Right lobe of liver (tissue), 6 donors: Measurements from ENCODE around the gene CEP85. TPM values are rescaled to one million over a fixed set of nuclear protein-coding genes. Genes with fewer than 3 reads are reported as not detected.

ENCODE experiments used
- ATAC-seq, 4 donors: fragments of 200-7000 bp; cut with Tn5 transposase; one replicate each; pipeline ENCODE4 v1.9.1; 2020; ENCODE audit warnings: mild to moderate bottlenecking in 4 of 4, moderate library complexity in 4 of 4
- DNase-seq, 3 donors: peaks; one replicate each; pipeline ENCODE4 v3.0.0-alpha.2; 2020
- H3K27ac ChIP-seq, 3 donors: fragments of 200-600 bp; one replicate each; pipeline ENCODE4 v1.8.0; 2022
- H3K27me3 ChIP-seq, 2 donors: fragments of 200-600 bp; one replicate each; pipeline ENCODE4 v1.8.0; 2022
- H3K36me3 ChIP-seq, 4 donors: fragments of 200-600 bp; sonication (generic) in 1 of 4; one replicate each; pipeline versions ENCODE4 v1.5.1 to v1.8.0; 2017 to 2022; ENCODE audit warnings: control low read depth in 1 of 4
- H3K4me1 ChIP-seq, 4 donors: fragments of 200-600 bp; sonication (generic) in 1 of 4; one replicate each; pipeline versions ENCODE4 v1.5.1 to v1.8.0; 2017 to 2022; ENCODE audit warnings: control low read depth in 1 of 4
- H3K4me3 ChIP-seq, 3 donors: fragments of 200-600 bp; one replicate each; pipeline ENCODE4 v1.8.0; 2022
- H3K9me3 ChIP-seq, 4 donors: fragments of 200-600 bp; sonication (generic) in 1 of 4; one replicate each; pipeline versions ENCODE4 v1.5.1 to v1.8.0; 2017 to 2022; ENCODE audit warnings: control low read depth in 1 of 4
- POLR2A ChIP-seq: fragments of 450-650 bp; IDR thresholded peaks from one replicate; pipeline ENCODE4 v1.6.1; 2017; ENCODE audit warnings: antibody characterized with exemption, mild to moderate bottlenecking
- WGBS: methylation state at CpG from one replicate; pipeline ENCODE4 v1.1.6; 2018; ENCODE audit warnings: low coverage, low lambda C conversion rate; ENCODE audit not compliant: insufficient coverage; ENCODE audit errors: missing lambda C conversion rate; 5-methylcytosine and 5-hydroxymethylcytosine counted together
- intact Hi-C, 2 donors: fragments of 100-400 bp; cut with DNase I; formaldehyde crosslinking; loops; one replicate each; pipeline versions ENCODE4 v1.11.2 to v1.14.1; 2022
- total RNA-seq, 6 experiments: library from RNA; depleted of rRNA in 2 of 6; stranded (reverse); fragments of >200 nt in 2 of 6; fragmentation: NEBNext Ultra II Directional in 3 of 6; extraction: Animal tissue kit (Norgen Biotek cat#: 25700) in 3 of 6; gene quantifications; one replicate each; pipeline versions ENCODE4 v1.1.0 to v1.2.4, GENCODE V29; 2016 to 2023
- TF ChIP-seq, protein P1 (sequence below), 4 donors: fragments of 200-600 bp in 3 of 4; fragments of 450-650 bp in 1 of 4; IDR thresholded peaks; one replicate each; pipeline versions ENCODE4 v1.5.1 to v1.8.0; 2016 to 2022; ENCODE audit warnings: antibody characterized with exemption in 4 of 4, mild to moderate bottlenecking in 2 of 4
- donor health status: DM: no; HTN: yes; CAD: no.
- donor health status: DM: no; HTN: no; CAD: no.
- donor health status: DM: no; HTN: no; CAD: no.
- donor health status: DM: no; HTN: yes; CAD: no.
- donor health status: DM: no; HTN: yes; CAD: no.

Gene CEP85
- total RNA-seq, 6 experiments from 2014 or later, result 5.2 to 7.8 (median 5.8) TPM

DNA sequence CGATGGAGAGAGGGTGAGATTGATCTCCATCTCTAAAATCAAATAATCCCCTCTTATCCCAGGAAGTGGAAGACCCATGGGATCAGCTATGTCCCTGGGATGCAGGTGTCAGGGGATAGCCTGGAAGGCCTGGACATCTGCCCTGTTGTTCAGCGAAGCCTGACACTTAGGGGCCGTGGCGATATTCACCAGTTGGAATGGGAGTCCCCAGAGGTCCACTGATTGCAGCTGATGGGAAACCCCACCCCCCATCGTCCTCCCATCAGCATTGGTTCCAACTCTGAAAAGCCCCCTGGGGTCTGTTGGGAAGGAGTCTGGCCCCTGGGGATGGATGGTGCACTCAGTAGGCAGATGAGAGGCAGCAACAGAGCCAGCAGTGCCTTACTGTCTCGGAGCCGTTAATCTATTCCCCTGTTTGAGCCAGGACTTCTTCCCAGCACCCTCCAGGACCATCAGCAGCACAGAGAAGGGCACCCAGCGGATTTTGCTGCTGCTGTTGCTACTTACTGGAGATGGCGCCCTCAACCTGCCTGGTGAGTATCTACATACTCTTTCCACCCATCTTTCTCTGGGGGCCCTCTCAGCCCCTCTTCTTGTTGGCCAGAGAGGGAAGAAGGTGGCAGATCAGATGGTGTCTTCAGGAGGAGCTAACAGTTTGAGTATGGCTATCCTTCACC lies 30.2 kb upstream of the CEP85 start:
- Histone ChIP-seq H3K27ac (no peak overlapping the region), H3K27me3 (no peaks in the 10 kb centered on the region), H3K36me3 (no peaks in the 10 kb centered on the region), H3K4me1 (no peaks in the 10 kb centered on the region), H3K9me3 (no peaks in the 10 kb centered on the region), H3K4me3 (no peak overlapping the region)
- DNase-seq (no peak), ATAC-seq (no peak)
- intact Hi-C loops, result no loop called here
- TF ChIP-seq, protein P1, sequence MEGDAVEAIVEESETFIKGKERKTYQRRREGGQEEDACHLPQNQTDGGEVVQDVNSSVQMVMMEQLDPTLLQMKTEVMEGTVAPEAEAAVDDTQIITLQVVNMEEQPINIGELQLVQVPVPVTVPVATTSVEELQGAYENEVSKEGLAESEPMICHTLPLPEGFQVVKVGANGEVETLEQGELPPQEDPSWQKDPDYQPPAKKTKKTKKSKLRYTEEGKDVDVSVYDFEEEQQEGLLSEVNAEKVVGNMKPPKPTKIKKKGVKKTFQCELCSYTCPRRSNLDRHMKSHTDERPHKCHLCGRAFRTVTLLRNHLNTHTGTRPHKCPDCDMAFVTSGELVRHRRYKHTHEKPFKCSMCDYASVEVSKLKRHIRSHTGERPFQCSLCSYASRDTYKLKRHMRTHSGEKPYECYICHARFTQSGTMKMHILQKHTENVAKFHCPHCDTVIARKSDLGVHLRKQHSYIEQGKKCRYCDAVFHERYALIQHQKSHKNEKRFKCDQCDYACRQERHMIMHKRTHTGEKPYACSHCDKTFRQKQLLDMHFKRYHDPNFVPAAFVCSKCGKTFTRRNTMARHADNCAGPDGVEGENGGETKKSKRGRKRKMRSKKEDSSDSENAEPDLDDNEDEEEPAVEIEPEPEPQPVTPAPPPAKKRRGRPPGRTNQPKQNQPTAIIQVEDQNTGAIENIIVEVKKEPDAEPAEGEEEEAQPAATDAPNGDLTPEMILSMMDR (IDR thresholded peaks at IDR 0.05), result no peak
- TF ChIP-seq POLR2A, result no peak
- WGBS, result 76% methylated on average over 2 of the region's 9 CpGs

DNA sequence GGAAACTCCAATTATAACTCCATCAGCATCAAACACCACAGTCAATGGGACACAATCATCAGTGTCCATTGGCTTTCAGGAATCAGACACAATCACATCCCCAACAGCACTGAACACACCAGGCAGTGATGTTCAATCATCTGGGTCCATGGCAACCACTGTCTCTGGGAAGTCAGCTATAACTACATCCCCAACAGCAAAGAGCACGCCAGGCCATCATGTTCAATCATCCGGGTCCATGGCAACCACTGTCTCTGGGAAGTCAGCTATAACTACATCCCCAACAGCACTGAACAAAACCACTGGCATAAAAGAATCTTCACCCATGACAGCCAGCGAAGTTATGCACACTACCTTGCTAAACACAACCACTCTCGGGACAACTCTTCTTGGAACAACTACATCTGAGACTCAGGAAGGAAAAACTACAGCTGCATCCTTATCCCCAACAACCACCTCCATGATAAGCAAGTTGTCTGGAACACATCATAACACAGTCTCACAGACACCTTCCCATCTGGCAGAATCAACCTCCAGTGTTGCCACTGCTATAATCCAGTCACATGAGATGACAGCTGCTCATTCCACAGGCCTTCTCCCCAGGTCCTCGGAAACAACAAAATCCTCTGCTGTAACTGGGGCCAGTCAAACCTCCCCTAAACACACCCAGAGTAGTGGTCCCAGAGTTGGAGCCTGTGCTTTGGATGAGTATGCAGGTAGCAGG lies 23.7 kb upstream of the CEP85 start:
- Histone ChIP-seq H3K9me3 (no peaks in the 10 kb centered on the region), H3K4me1 (no peaks in the 10 kb centered on the region), H3K36me3 (no peaks in the 10 kb centered on the region), H3K27ac (no peak overlapping the region), H3K27me3 (no peaks in the 10 kb centered on the region), H3K4me3 (no peak overlapping the region)
- ATAC-seq, result no peak
- TF ChIP-seq, protein P1 (IDR thresholded peaks at IDR 0.05), result no peak
- no peak for TF ChIP-seq POLR2A
- intact Hi-C loops, result no loop called here
- DNase-seq, result no peak
- WGBS, result 40% methylated on average over 1 of the region's 5 CpGs

DNA sequence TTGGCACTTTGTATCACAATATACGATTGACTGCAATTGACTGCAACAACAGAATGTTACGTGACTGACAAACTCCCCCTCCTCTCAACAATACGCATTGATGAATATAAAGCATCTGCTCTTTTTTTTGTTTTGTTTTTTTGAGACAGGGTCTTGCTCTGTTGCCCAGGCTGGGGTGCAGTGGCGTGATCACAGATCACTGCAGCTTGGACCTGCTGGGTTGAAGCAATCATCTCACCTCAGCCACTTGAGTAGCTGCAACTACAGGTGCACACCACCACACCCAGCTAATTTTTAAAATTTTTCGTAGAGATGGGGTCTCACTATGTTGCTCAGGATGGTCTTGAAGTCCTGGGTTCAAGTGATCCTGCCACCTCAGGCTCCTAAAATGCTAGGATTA lies 21.3 kb upstream of the CEP85 start:
- H3K4me1 ChIP-seq, result no peaks in the 10 kb centered on the region
- DNase-seq, result no peak
- H3K36me3 ChIP-seq, result no peaks in the 10 kb centered on the region
- no peak for TF ChIP-seq POLR2A
- TF ChIP-seq, protein P1 (IDR thresholded peaks at IDR 0.05), result no peak
- H3K4me3 ChIP-seq, result no peak overlapping the region
- no peak for ATAC-seq
- intact Hi-C loops, result no loop called here
- H3K9me3 ChIP-seq, result no peaks in the 10 kb centered on the region
- 83% methylated on average over 5 of the region's 5 CpGs for whole genome bisulfite sequencing
- no peaks in the 10 kb centered on the region for H3K27me3 ChIP-seq
- no peak overlapping the region for H3K27ac ChIP-seq

DNA sequence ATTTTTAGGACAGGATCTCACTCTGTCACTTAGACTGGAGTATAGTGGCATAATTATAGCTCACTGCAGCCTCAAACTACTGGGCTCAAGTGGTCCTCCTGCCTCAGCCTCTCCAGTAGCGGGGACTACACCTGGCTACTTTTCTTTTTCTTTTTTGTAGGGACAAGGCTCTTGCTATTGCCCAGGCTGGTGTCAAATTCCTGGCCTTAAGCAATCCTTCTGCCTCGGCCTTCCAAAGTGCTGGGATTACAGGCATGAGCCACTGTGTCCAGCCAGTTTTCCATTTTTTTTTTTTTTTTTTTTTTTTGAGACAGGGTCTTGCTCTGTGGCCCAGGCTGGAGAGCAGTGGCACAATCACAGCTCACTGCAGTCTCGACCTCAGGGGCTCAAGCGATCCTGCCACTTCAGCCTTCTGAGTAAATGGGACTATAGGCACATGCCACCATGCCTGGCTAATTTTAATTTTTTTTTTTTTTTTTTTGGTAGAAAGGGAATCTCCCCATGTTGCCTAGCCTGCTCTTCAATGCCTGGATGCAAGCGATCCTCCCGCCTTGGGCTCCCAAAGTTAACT lies 20.6 kb upstream of the CEP85 start:
- Histone ChIP-seq H3K27me3 (no peaks in the 10 kb centered on the region), H3K9me3 (no peaks in the 10 kb centered on the region), H3K36me3 (no peaks in the 10 kb centered on the region), H3K4me3 (no peak overlapping the region), H3K4me1 (no peaks in the 10 kb centered on the region), H3K27ac (no peak overlapping the region)
- 84% methylated on average over 6 of the region's 6 CpGs for WGBS
- intact Hi-C loops, result no loop called here
- DNase-seq (peak in 1 of 3 donors; percentile 6), ATAC-seq (no peak)
- no peak for TF ChIP-seq POLR2A
- TF ChIP-seq, protein P1 (IDR thresholded peaks at IDR 0.05), result no peak
